HUES48 (cell line): ENCODE results near the gene ERMP1.

ENCODE experiments used
- H3K27ac ChIP-seq: one replicate; pipeline ENCODE4 v1.7.0; 2013; ENCODE audit warnings: low read depth, low read length, inconsistent platforms
- H3K27me3 ChIP-seq: 2 replicates; pipeline ENCODE4 v1.6.1; 2013; ENCODE audit warnings: mild to moderate bottlenecking, low read length; ENCODE audit not compliant: control insufficient read depth, insufficient read depth
- H3K36me3 ChIP-seq: 2 replicates; pipeline ENCODE4 v1.6.1; 2013; ENCODE audit warnings: low read length; ENCODE audit not compliant: control insufficient read depth, insufficient read depth
- H3K4me1 ChIP-seq: 2 replicates; pipeline ENCODE4 v1.6.1; 2013; ENCODE audit warnings: mild to moderate bottlenecking, low read length; ENCODE audit not compliant: control insufficient read depth, insufficient read depth
- H3K4me3 ChIP-seq: 2 replicates; pipeline ENCODE4 v1.5.1; 2013; ENCODE audit warnings: mild to moderate bottlenecking, low read depth, low read length
- H3K9ac ChIP-seq: 2 replicates; pipeline ENCODE4 v1.6.1; 2013; ENCODE audit warnings: mild to moderate bottlenecking, low read depth, low read length, moderate library complexity
- H3K9me3 ChIP-seq: 2 replicates; pipeline ENCODE4 v1.6.1; 2013; ENCODE audit warnings: low read length; ENCODE audit not compliant: control insufficient read depth, insufficient read depth

The ERMP1 gene

DNA sequence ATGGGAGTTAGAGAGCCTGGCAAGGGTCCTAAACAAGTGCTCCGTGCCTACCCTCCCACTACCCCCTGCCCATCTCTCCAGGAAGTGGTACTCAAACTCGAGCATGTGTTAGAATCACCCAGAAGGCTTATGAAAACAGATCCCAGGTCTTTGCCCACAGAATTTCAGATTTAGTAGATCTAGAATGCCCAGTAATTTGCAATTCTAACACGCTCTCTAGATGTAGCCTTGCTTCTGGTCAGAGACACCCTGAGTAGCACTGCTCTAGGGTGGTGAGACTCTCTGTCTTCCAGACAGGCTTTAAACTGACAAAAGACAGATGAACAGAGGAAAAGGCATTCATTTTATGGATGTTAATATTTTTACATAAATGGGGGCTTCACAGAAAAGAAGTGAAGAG, 20.7 kb upstream of the ERMP1 start:
- Histone ChIP-seq H3K4me3 (no peak overlapping the region), H3K4me1 (no peaks in the 10 kb centered on the region), H3K36me3 (no peaks in the 10 kb centered on the region), H3K27ac (no peak overlapping the region), H3K9me3 (no peaks in the 10 kb centered on the region), H3K27me3 (no peaks in the 10 kb centered on the region; the same call in 1 of the 2 replicates), H3K9ac (no peak overlapping the region)

DNA sequence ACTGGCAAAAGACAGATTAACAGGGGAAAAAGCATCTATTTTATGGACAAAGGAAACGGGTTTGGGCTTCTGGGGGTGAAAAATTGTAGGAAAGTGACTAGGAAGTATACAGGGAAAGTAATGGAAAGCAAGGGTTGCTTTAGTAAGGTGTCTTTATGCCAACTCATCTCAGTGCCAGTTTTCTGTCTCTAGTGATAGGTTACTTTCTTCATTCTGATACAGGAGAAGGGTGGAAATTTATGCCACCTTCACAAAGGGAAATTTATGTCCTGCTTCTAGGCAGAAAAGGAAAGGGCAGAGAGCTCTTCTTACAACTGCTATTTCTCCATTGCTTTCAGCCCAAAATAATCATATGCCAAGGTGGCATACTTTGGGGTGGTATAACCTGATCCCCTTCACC, 20.1 kb upstream of the ERMP1 start:
- Histone ChIP-seq H3K27me3 (no peaks in the 10 kb centered on the region; the same call in 1 of the 2 replicates), H3K9ac (no peak overlapping the region), H3K4me1 (no peaks in the 10 kb centered on the region), H3K27ac (no peak overlapping the region), H3K4me3 (no peak overlapping the region), H3K36me3 (no peaks in the 10 kb centered on the region), H3K9me3 (no peaks in the 10 kb centered on the region)

- no peaks in the 10 kb centered on the region for H3K9me3 ChIP-seq
- H3K4me3 ChIP-seq, result no peak overlapping the region
- no peaks in the 10 kb centered on the region for H3K36me3 ChIP-seq
- no peaks in the 10 kb centered on the region for H3K4me1 ChIP-seq
- no peaks in the 10 kb centered on the region; the same call in 1 of the 2 replicates for H3K27me3 ChIP-seq
- H3K27ac ChIP-seq, result no peak overlapping the region
- no peak overlapping the region for H3K9ac ChIP-seq
These were observed 18.5 kb upstream of the ERMP1 start for GRCh38 chr9:5851445-5851844.

DNA sequence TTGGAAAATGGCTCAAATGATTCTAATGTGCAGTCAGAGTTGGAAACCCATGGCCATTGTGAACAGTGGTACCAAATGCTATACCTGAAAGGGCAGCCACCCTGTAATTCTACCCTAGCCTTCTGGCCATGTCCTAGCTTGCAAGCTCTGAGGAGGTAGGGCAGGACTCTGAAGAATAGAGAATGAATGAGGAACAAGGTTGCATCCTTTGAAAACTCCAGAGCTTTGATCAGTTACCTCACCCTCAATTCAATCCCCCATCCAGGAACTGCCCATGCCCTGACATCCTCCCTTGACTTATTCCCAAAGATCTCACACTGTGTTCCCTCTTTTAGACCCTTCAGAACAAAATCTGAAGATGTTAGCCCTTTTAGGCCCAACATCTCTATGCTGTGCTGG, 17.8 kb upstream of the ERMP1 start:
- H3K9ac ChIP-seq, result no peak overlapping the region
- no peaks in the 10 kb centered on the region for H3K36me3 ChIP-seq
- H3K4me3 ChIP-seq, result no peak overlapping the region
- no peaks in the 10 kb centered on the region for H3K4me1 ChIP-seq
- no peak overlapping the region for H3K27ac ChIP-seq
- no peaks in the 10 kb centered on the region; the same call in 1 of the 2 replicates for H3K27me3 ChIP-seq
- no peaks in the 10 kb centered on the region for H3K9me3 ChIP-seq

GRCh38 chr9:5848372-5848882, 15.5 kb upstream of the ERMP1 start:
- Histone ChIP-seq H3K9ac (no peak overlapping the region), H3K27ac (no peak overlapping the region), H3K36me3 (no peaks in the 10 kb centered on the region), H3K4me3 (no peak overlapping the region), H3K9me3 (no peaks in the 10 kb centered on the region), H3K4me1 (peaks cover 7% of the 10 kb centered on the region), H3K27me3 (no peaks in the 10 kb centered on the region)

- no peak overlapping the region for H3K9ac ChIP-seq
- H3K36me3 ChIP-seq, result no peaks in the 10 kb centered on the region
- no peaks in the 10 kb centered on the region for H3K9me3 ChIP-seq
- no peaks in the 10 kb centered on the region for H3K27me3 ChIP-seq
- no peak overlapping the region for H3K27ac ChIP-seq
- H3K4me3 ChIP-seq, result no peak overlapping the region
- H3K4me1 ChIP-seq, result peaks cover 8% of the 10 kb centered on the region
These were observed 13.6 kb upstream of the ERMP1 start for GRCh38 chr9:5846501-5846921.

DNA sequence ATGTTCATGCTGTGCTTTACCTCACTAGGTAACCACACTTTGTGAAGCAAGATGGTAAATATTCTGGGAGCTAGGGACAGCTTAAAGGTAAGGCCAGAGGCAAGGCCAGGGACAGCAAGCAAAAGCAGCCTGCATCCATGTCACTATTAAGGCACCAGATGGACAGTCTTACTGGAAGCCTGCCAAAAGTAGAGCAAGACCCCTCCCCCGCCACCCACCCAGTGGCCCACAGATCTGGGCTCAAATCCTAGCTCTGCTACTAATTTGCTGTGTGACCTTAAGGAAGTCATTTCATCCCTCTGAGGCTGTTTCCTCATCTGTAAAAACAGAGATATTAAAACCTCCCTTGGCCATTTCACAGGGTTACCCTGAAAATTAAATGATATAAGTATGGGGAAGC, 13.2 kb upstream of the ERMP1 start:
- H3K4me3 ChIP-seq, result no peak overlapping the region
- no peak overlapping the region for H3K9ac ChIP-seq
- no peaks in the 10 kb centered on the region for H3K36me3 ChIP-seq
- H3K4me1 ChIP-seq, result peaks cover 8% of the 10 kb centered on the region
- H3K9me3 ChIP-seq, result no peaks in the 10 kb centered on the region
- H3K27ac ChIP-seq, result no peak overlapping the region
- no peaks in the 10 kb centered on the region for H3K27me3 ChIP-seq

DNA sequence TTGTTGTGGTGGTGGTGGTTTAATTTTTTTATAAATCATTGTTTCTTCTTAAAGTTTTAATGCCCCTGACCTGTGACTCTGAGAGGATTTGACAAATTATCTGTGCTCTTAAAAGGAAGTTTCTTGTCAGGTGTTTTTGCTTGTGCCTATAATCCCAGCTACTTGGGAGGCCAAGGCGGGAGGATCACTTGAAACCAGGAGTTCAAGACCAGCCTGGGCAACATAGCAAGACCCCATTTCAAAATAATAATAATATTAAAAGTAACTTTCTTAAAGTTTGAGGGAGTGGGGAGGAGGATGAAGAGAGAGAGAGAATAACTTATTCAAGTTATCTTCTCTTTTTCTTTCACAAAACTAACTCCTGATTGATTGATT, 12.2 kb upstream of the ERMP1 start:
- no peak overlapping the region for H3K27ac ChIP-seq
- no peaks in the 10 kb centered on the region for H3K9me3 ChIP-seq
- H3K4me3 ChIP-seq, result no peak overlapping the region
- H3K4me1 ChIP-seq, result peaks cover 8% of the 10 kb centered on the region
- H3K27me3 ChIP-seq, result no peaks in the 10 kb centered on the region
- no peaks in the 10 kb centered on the region for H3K36me3 ChIP-seq
- H3K9ac ChIP-seq, result no peak overlapping the region

DNA sequence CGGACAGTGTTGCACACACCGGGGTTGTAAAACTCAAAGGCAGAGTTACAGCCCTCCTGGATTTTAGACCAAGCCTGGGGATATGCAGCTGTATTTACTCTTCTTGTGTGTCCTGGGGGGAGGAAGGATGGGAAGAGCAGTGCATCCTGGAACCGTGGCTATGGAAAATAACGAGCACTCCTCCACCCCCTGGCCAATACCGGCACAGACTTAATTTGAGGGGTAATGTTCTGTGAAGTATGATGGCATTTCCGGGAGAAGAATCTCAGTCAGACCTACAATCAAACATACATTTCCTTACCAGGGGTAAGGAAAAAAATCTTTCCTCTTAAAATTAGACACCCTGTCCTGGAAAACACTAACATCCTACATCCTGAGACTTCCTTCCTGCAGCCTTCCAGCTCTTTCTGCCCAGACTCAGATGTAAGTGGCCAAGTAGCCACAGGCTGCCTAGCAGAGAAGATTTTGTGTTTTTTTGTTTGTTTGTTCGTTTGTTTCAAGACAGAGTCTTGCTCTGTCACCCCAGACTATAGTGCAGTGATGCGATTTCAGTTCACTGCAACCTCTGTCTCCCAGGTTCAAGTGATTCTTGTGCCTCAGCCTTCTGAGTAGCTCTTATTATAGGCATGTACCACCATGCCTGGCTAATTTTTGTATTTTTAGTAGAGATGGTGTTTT, 11.0 kb upstream of the ERMP1 start:
- Histone ChIP-seq H3K27me3 (no peaks in the 10 kb centered on the region), H3K27ac (no peak overlapping the region), H3K4me3 (no peak overlapping the region), H3K36me3 (no peaks in the 10 kb centered on the region), H3K9ac (no peak overlapping the region), H3K4me1 (peaks cover 15% of the 10 kb centered on the region), H3K9me3 (no peaks in the 10 kb centered on the region)

- H3K27me3 ChIP-seq, result no peaks in the 10 kb centered on the region
- no peaks in the 10 kb centered on the region for H3K9me3 ChIP-seq
- H3K4me3 ChIP-seq, result no peak overlapping the region
- peaks cover 15% of the 10 kb centered on the region for H3K4me1 ChIP-seq
- H3K9ac ChIP-seq, result no peak overlapping the region
- no peaks in the 10 kb centered on the region for H3K36me3 ChIP-seq
- H3K27ac ChIP-seq, result no peak overlapping the region
These were observed 10.2 kb upstream of the ERMP1 start for GRCh38 chr9:5842929-5843793.
